ENCODE results near the gene CEP85L.

- no peak for TF ChIP-seq POU2F2 (IDR thresholded peaks at IDR 0.05; ENCODE audit: low read depth, low read length)
- TF ChIP-seq POLR2AphosphoS5 (IDR thresholded peaks at IDR 0.05; ENCODE audit: low read depth, low read length), result no peak
- no peak for TF ChIP-seq POLR2A (IDR thresholded peaks at IDR 0.05; ENCODE audit: low read depth, low read length)
These were observed 20.5 kb downstream of the CEP85L start for GRCh38 chr6:118630923-118631322.
